ENCODE measurements around the gene KCNC3.

- TF ChIP-seq CTCF (IDR thresholded peaks at IDR 0.05; ENCODE audit: low read depth, low read length, poor library complexity, severe bottlenecking) (no peak), EZH2phosphoT487 (IDR thresholded peaks at IDR 0.05; ENCODE audit: borderline replicate concordance, low read length) (no peak)
Observed at GRCh38 chr19:50290775-50291174, 38.4 kb downstream of the KCNC3 start.

All from DOHH2 (cell line).